Measurements from ENCODE around the gene PLD3.

The PLD3 gene

GRCh38 chr19:40348961-40349507 is 539 bp downstream of the PLD3 start:
- DNase-seq (ENCODE audit: low read depth), result peak; percentile 79
- H3K4me3 ChIP-seq (ENCODE audit: control insufficient read depth, low read depth, low read length), result peak overlapping the region; percentile 96
- TF ChIP-seq, protein P1, sequence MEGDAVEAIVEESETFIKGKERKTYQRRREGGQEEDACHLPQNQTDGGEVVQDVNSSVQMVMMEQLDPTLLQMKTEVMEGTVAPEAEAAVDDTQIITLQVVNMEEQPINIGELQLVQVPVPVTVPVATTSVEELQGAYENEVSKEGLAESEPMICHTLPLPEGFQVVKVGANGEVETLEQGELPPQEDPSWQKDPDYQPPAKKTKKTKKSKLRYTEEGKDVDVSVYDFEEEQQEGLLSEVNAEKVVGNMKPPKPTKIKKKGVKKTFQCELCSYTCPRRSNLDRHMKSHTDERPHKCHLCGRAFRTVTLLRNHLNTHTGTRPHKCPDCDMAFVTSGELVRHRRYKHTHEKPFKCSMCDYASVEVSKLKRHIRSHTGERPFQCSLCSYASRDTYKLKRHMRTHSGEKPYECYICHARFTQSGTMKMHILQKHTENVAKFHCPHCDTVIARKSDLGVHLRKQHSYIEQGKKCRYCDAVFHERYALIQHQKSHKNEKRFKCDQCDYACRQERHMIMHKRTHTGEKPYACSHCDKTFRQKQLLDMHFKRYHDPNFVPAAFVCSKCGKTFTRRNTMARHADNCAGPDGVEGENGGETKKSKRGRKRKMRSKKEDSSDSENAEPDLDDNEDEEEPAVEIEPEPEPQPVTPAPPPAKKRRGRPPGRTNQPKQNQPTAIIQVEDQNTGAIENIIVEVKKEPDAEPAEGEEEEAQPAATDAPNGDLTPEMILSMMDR (conservative IDR thresholded peaks at IDR 0.05; ENCODE audit: control insufficient read depth, insufficient read depth, low read depth, low read length), result no peak

DNA sequence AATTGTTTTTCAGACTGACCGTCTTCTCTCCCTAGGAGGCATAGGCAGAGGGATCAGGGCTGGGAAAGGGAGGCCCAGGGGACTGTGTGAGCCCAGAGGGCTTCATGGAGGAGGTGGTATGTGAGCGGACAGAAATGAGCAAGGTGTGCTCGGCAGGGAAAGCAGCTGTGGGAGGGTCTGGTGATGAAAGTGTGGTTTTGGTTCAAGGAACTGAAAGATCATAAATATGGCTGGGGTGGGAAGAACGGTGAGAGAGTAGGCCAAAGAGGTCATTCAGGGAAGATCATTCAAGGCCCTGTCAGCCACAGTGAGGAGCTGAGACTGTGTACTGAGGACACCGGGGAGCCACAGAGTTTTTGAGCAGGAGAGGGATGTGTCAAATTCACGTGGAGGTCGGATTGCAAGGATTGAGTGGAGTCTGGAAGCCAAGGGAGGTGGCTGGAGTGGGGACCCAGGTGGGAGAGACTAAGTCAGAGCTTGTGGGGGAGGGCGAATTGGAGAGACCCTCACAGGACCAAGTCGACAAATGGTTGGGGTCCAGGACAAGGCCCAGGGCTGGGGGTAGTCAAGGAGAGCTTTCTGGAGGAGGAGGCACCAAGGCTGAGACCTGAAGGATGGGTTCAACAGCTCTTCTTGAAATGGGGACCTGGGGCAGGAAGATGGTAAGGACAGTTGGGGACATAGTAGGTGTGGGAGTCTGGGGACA is 7.6 kb downstream of the PLD3 start:
- no peak overlapping the region for H3K4me3 ChIP-seq (ENCODE audit: control insufficient read depth, low read depth, low read length)
- no peak for DNase-seq (ENCODE audit: low read depth)
- TF ChIP-seq, protein P1 (conservative IDR thresholded peaks at IDR 0.05; ENCODE audit: control insufficient read depth, insufficient read depth, low read depth, low read length), result no peak

- DNase-seq (ENCODE audit: low read depth), result no peak
- TF ChIP-seq, protein P1 (conservative IDR thresholded peaks at IDR 0.05; ENCODE audit: control insufficient read depth, insufficient read depth, low read depth, low read length), result no peak
- H3K4me3 ChIP-seq (ENCODE audit: control insufficient read depth, low read depth, low read length), result no peak overlapping the region
Measured at GRCh38 chr19:40356681-40357595, 8.4 kb downstream of the PLD3 start.

DNA sequence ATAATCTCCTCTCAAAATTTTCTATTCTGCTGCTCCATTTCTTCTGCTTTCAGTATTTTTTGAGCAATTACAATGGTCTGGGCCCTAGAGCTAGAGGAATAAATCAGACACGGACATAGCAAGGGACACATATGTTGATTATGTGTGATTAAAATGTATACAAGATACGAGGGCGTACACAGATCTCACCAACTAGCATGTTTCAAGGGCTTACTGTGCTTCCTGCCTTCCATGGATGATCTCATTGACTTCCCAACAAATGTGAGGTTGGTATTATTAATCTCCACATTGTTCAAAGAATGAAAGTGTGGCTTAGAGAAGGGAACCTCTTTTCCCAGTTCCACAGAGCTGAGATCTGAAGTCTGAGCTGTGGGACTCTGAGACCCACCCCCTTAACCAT is 9.1 kb downstream of the PLD3 start:
- TF ChIP-seq, protein P1 (conservative IDR thresholded peaks at IDR 0.05; ENCODE audit: control insufficient read depth, insufficient read depth, low read depth, low read length), result no peak
- H3K4me3 ChIP-seq (ENCODE audit: control insufficient read depth, low read depth, low read length), result no peak overlapping the region
- no peak for DNase-seq (ENCODE audit: low read depth)

- H3K4me3 ChIP-seq (ENCODE audit: control insufficient read depth, low read depth, low read length), result no peak overlapping the region
- DNase-seq (ENCODE audit: low read depth), result no peak
- TF ChIP-seq, protein P1 (conservative IDR thresholded peaks at IDR 0.05; ENCODE audit: control insufficient read depth, insufficient read depth, low read depth, low read length), result no peak
Measured at GRCh38 chr19:40358773-40359172, 10.3 kb downstream of the PLD3 start.

DNA sequence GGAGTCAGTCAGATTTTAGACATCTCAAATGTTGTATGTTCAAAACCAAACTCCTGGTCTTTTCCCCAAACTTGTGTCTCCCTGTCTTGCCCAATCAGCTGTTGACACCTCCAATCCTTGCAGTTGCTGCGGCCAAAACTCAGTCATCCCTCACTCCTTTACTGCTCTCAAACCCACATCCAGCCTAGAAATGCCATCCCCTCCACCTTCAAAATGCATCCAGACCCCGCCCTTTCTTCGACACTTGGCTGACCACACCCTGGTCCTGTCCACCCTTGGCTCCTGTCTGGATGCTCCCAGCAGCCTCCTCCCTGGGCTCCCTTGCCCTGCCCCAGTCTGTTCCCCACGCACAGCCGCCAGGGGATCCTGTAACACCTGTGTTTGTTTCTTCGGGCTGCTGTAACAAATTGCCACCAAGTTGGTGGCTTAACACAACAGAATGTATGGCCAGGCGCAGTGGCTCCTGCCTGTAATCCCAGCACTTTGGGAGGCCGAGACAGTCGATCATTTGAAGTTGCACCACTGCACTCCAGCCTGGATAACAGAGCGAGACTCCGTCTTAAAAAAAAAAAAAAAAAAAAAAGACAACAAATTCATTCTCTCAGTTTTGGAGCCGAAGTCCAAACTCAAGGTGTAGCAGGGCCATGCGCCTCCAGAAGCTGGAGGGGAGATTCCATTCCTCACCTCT is 11.7 kb downstream of the PLD3 start:
- no peak overlapping the region for H3K4me3 ChIP-seq (ENCODE audit: control insufficient read depth, low read depth, low read length)
- TF ChIP-seq, protein P1 (conservative IDR thresholded peaks at IDR 0.05; ENCODE audit: control insufficient read depth, insufficient read depth, low read depth, low read length), result no peak
- no peak for DNase-seq (ENCODE audit: low read depth)
